COLO829 (cell line): ENCODE measurements around the gene SCN3B.

Experiments used
- DNase-seq: peaks from one replicate; pipeline ENCODE4 v3.0.0; 2012; ENCODE audit warnings: low spot score

SCN3B gene

GRCh38 chr11:123594921-123595320, 59.5 kb downstream of the SCN3B start:
- no peak for DNase-seq

DNA sequence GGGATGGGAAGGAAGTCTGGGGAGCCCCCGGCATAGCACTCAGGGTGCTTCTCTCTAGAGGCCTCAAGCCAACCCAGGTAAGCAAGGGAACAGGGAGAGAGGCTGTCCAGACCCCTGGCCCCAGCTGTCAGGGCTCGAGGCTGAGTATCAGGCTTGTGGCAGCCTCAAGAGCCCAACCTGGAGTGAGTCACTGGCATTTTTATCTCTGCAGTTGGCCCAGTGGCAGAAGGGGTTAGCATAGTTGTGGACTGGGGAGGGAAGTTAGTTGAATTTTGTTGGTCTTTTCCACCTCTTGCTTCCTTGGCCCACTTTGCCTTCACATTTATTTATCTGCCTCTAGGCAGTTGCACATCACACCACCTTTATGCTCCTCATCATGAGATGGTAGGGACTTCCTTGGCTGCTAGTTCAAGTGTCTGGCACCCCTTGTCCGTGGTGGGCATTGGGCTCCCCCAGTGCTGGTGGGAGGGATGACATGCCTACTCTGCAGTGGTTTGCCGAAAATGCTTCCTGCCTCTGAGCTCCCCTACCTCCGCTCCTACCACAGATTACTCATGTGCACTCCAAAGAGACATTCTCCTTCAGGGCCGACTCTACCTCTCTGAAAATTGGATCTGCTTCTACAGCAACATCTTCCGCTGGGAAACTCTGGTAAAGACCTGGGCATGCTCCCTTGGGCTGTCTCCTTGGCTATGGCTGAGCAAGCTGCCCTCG, 60.1 kb downstream of the SCN3B start:
- DNase-seq, result no peak

DNA sequence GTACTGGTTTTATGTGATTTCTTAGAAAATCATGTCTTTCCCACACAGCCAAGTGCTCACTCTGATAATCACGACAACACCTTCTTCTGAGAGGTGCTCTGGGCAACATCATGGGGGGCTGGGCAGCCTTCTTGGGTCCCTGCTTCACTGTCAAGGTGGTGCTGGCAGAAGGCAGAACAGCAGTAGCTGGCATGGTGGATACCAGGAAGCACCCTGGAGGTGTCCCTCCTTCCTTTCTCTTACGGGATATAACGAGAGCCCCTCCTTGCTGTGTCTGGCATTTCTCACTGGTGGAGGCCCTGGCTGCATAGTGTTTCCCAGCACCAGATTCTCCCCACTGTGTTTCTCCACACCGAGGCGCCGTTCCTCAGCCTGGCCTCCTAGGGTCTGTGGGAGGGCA, 60.9 kb downstream of the SCN3B start:
- no peak for DNase-seq

DNA sequence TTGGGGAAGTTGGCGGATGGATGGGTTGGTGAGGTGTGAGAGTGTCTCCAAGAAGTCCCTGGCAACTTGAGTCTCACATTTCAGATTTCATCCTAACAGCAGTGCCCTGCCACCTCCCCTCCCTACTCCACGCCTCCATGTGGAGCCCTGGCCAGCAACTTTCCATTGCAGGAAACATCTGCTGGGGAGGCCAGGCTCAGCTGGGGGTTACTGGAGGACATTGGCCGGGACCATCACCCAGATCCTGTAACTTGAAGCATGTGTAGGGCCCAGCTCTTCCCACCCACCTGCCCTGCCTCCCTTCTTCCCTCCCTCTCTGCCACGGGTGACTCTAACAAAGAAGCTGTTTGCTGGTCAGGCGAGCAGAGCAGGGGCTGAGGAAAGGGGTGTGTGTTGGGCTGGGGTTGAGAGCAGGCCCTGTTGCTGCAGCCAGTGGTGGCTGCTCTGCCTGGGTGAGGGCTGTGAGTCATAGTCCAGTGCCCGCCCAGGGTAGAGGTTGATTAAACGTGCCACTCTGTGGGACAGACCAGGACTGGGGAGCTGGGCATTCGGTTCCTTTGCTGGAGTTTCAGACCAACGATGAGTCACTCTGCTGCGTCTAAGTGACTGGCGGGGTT, 64.0 kb downstream of the SCN3B start:
- DNase-seq, result peak; percentile 76

DNA sequence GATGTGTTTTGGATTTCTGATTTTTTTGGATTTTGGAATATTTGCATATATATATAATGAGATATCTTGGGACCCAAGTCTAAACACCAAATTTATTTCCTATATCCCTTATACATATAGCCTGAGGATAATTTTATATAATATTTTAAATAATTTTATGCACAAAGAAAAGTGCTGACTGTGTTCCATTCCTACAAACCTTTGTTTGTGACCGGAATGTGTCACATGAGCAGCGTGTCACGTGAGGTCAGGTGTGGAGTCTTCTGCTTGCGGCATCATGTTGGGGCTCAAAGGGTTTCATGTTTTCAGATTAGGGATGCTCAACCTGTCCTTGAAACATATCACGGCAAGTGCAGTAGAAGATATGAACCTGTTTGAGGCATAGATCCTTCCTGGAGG, 65.6 kb downstream of the SCN3B start:
- no peak for DNase-seq

DNA sequence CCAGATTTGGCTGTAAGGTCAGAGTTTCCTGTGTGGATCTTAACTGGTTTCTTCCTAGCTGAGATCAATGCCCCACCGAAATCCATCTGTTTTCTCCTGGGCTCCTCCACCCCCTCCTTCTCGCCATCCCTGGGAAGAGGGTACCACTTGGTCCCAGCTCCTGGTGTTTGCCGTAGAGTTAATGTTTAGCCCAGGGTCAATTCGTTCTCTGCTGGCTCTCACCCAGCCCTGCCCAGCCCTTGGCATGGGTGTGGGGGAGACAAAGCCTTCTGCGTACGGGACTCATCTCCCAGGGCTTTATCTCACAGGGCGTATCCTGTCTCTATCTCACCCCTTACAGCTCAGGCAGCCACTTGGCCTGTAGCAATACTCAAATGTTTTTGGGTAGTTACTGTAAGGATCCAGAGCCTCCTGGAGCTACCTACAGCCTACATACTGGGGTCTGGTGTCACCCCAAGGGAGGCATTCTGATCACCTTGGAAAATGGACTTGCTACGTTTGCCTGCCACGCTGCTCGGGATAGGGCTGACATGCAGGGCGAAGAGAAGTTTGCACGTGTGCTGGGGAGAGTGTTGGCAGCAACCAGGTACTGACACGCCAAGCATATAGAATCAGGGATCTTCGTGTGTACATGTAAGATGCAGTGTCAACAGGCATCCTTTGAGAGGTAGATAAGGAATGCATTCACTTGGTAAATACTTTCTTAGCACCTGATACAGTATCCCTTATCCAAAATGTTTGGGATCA, 66.1 kb downstream of the SCN3B start:
- DNase-seq, result no peak

DNA sequence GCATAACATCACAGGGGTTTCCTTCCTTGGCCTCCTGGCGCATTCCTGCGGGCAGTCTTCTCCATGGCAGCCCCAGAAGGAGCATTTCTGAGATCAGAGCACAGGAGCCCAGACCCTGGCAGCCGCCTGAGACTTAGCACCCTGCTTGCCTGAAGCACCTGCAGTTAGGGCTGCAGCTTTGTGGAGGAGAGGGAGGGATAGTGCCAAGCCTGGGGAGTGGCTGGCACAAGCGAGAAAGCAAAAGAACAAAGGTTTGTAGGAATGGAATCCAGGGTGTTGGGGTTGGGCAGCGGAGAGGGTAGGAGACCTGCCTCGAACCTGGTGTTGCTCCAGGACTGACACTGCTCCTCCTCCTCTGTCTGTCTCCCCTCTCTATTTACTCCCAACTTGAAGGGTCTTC, 66.9 kb downstream of the SCN3B start:
- DNase-seq, result no peak

- no peak for DNase-seq
These were observed 67.4 kb downstream of the SCN3B start for GRCh38 chr11:123587044-123587443.

- no peak for DNase-seq
These were observed 67.9 kb downstream of the SCN3B start for GRCh38 chr11:123586568-123586967.

DNA sequence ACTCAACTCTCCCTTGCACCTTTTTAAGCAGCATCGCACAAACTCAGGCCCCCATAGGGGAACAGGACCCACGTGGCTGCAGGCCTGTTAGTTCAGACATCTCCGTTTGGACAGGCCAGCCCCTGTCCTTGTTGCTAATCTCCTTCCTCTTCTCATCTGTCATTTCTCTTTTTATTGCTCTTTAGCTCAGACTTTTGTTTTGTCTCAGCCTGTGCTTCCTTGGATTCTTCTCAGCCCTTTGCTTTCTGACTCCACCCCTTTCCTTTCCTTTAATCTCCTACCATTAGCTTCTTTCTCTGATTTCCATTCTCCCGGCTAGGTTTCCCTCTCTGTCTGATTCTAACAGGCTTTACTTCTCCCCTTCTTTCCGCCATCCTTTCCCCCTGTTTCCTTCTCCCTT, 68.7 kb downstream of the SCN3B start:
- DNase-seq, result no peak

- no peak for DNase-seq
These were observed 69.2 kb downstream of the SCN3B start for GRCh38 chr11:123585206-123585605.

GRCh38 chr11:123584737-123585136, 69.7 kb downstream of the SCN3B start:
- DNase-seq, result no peak

DNA sequence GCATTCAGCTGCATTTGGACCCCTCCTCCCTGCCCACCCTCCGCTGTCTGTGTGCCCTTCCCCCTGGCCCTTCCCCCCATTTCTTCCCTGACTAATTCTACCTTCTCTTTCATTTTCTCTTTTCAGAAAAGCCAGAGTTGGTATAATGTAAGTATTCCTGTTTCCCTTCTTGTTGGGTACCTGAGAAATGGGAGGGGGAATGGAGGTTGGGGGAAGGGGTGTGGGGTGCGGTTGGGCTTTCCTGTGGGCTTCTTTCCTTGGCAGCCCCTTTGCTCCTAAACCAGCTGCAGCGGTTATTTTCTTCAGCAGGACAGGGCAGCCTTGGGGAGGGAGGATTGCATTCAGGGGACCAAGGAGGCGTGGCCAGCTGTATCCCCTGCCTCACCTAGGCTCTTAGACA, 70.2 kb downstream of the SCN3B start:
- DNase-seq, result no peak

DNA sequence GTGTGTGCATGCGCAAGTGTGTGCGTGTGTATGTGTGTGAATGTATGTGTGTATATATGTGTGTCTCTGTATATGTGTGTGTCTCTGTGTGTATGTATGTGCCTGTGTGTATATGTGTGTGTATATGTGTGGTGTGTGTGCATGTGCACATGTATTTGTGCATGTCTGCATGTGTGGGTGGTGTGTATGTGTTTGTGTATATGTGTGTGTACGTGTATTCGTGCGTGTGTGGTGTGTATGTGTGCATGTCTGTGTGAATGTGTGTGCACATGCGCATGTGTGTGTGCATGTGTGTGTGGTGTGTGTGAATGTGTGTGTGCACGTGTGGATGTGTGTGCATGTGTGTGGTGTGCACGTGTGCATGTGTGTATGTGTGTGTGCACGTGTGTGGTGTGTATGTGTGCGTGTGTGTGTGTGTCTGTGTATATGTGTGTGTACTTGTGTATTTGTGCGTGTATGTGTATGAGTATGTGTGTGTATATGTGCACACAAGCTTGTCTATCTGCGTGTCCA, 71.4 kb downstream of the SCN3B start:
- DNase-seq, result no peak

DNA sequence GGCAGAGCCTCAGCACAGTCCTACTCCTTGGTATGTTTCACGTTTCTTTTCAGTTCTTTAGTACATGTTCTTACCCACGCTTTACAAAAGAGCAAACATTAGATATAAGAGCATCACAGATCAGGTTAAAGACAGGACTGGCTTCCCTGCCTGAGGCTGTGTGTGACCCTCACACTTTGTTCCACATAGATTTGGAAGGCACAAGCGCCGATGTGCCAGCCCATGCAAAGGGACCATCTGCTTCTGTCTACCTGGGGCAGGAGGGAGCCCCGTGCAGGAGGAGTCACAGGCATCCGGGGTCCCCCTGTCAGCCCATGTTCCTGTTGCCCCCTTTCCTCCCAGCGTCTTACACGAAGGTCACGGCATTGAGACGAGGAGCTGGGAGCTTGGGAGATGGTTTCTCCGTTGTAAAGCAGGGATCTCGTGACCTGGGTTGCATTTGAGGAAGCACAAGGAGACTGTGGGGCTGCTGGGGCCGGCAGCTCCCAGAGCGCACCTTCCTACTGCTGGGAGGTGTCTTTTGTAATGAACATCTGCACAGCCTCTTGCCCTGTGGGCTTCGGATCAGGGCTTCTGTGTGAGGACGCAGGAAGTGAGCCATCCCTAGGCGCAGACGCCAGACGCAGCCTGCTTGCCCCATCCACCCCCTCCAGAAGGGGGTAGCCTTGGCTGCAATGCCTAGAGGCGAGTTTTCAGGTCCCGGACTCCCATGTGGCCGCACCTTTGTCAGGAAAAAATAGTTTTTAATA, 72.6 kb downstream of the SCN3B start:
- DNase-seq, result no peak

- peak; percentile 39 for DNase-seq
These were observed 73.7 kb downstream of the SCN3B start for GRCh38 chr11:123580557-123581275.

- DNase-seq, result no peak
These were observed 74.3 kb downstream of the SCN3B start for GRCh38 chr11:123580137-123580536.

GRCh38 chr11:123579482-123579812, 75.0 kb downstream of the SCN3B start:
- DNase-seq, result no peak
